Natural killer cell treated with Interleukin-12 subunit alpha and Interleukin-12 subunit beta and Interleukin-15 and Interleukin-18, amount 100 ng/mL, for 72 hours (primary cell): ENCODE data around the gene SLC24A3. TPM values are rescaled to one million over a fixed set of nuclear protein-coding genes. Genes with fewer than 3 reads are reported as not detected.

Experiments used
- ATAC-seq, 2 donors: fragments of 150-1000 bp; cut with Tn5 transposase in 1 of 2; sonication (Bioruptor Pico), chemical (Tn5 transposase) in 1 of 2; 2 replicates each; pipeline ENCODE4 v1.10.0; 2021
- DNase-seq: peaks from one replicate; pipeline ENCODE4 v3.0.0; 2022; ENCODE audit warnings: low spot score
- H3K27ac Mint-ChIP-seq, 2 donors: 1 replicate in 1 of 2; 2 replicates in 1 of 2; pipeline ENCODE4 v1.8.0; 2022; ENCODE audit warnings: mixed read lengths in 2 of 2, mild to moderate bottlenecking in 1 of 2, moderate library complexity in 1 of 2
- H3K27me3 Mint-ChIP-seq, 2 donors: 1 replicate in 1 of 2; 2 replicates in 1 of 2; pipeline ENCODE4 v1.8.0; 2022; ENCODE audit warnings: mixed read lengths in 2 of 2
- H3K36me3 Mint-ChIP-seq: one replicate; pipeline ENCODE4 v1.8.0; 2022; ENCODE audit warnings: mixed read lengths
- H3K4me1 Mint-ChIP-seq, 2 donors: 1 replicate in 1 of 2; 2 replicates in 1 of 2; pipeline ENCODE4 v1.8.0; 2022; ENCODE audit warnings: low read depth in 2 of 2, mixed read lengths in 2 of 2, mild to moderate bottlenecking in 1 of 2
- H3K4me3 Mint-ChIP-seq: one replicate; pipeline ENCODE4 v1.8.0; 2022; ENCODE audit warnings: mixed read lengths
- H3K9me3 Mint-ChIP-seq: 2 replicates; pipeline ENCODE4 v1.8.0; 2022; ENCODE audit warnings: mixed read lengths
- total RNA-seq, 2 donors: library from RNA; stranded (reverse); gene quantifications; one replicate each; pipeline ENCODE4 v1.2.3, GENCODE V29; 2022

SLC24A3 gene
- total RNA-seq, 2 donors from 2014 or later, result 1.4 TPM; not detected in 1

DNA sequence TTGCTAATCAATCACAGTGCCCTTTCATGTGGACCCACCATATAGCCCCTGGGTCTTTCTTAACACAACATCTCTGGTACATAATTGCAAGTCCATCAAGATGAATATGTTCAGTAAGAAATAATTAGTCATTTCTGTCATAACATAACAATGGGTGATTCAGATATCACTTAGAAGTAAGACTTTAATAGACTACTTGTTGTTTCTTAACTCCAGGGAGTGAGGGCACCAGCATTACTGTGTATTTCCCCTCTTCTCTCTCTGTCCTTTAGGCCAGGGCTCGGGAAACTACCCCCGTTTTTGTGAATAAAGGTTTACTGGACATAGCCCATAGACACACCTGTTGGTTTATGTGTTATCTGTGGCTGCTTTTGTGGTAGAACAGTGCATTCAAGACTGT is 123.5 kb downstream of the SLC24A3 start:
- DNase-seq (no peak), ATAC-seq (no peak)
- no peaks in the 10 kb centered on the region for H3K9me3 Mint-ChIP-seq
- no peaks in the 10 kb centered on the region for H3K36me3 Mint-ChIP-seq
- H3K4me1 Mint-ChIP-seq, result peaks cover 0 to 4% of the 10 kb centered on the region in 2 donors
- peaks cover 15 to 20% of the 10 kb centered on the region in 2 donors for H3K27me3 Mint-ChIP-seq
- no peak overlapping the region for H3K27ac Mint-ChIP-seq
- H3K4me3 Mint-ChIP-seq, result no peak overlapping the region

DNA sequence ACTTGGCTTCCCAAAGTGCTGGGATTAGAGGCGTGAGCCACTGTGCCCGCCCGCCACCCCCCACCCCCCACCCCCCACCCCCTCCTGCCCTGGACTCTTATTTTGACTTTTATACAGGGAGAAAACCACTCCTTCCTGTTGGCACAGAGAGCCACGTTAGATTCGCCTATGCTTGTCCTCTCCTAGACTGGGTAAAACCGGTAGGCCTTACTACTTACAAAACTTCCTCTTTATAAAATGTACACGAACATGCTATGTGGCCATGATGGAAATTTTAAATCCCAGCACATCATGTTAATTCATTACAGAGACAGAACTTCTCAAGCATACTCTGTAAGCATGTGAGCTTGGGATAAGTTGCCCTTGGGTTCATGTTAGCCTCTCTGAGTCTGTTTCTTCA is 124.2 kb downstream of the SLC24A3 start:
- no peak for DNase-seq
- H3K9me3 Mint-ChIP-seq, result no peaks in the 10 kb centered on the region
- peaks cover 9 to 13% of the 10 kb centered on the region in 2 donors for H3K27me3 Mint-ChIP-seq
- H3K4me3 Mint-ChIP-seq, result no peak overlapping the region
- no peak overlapping the region for H3K27ac Mint-ChIP-seq
- peaks cover 0 to 4% of the 10 kb centered on the region in 2 donors for H3K4me1 Mint-ChIP-seq
- no peak for ATAC-seq
- no peaks in the 10 kb centered on the region for H3K36me3 Mint-ChIP-seq

DNA sequence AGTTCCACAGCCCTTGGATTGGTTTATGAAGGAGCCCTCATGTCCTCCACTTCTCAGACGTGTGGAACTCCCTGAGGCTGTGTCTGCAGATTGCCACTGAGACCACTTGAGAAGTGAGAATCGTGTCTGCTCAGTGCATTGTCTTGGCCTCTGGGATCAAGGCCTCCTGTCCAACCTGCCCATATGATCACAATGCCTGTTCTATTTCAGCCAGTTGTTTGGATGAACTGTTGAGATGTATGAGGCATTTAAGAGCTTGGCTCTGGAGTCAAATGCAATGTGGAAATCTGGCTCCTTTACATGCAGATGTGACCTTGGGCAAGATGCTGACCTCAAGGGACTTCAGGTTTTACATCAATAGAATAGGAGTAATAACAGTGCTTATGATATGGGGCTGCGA is 125.9 kb downstream of the SLC24A3 start:
- Mint-ChIP-seq H3K27me3 (peaks cover 4 to 9% of the 10 kb centered on the region in 2 donors), H3K4me1 (peaks cover 0 to 4% of the 10 kb centered on the region in 2 donors), H3K27ac (no peak overlapping the region), H3K36me3 (no peaks in the 10 kb centered on the region), H3K4me3 (no peak overlapping the region), H3K9me3 (no peaks in the 10 kb centered on the region)
- DNase-seq (no peak), ATAC-seq (no peak)

DNA sequence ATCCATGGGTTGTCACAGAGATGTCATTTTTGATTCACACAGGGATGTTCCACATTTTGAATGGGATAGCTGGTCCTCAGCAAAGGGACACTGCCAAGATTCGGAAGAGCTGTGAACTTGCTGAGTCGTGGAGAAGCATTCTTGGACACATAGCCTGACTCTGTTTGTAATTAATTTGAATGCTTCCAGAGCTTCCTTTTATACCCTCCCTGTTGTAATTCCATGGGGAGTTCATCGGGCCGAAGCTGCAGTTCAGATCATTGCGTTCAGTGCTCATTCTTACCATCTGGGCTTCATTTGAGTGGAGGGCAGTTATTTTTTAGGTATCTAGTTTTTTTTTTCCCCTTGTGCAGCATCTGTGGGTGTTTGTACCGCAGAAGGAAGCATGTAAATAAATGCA is 126.5 kb downstream of the SLC24A3 start:
- no peak overlapping the region for H3K4me3 Mint-ChIP-seq
- ATAC-seq, result no peak
- no peaks in the 10 kb centered on the region for H3K36me3 Mint-ChIP-seq
- no peaks in the 10 kb centered on the region for H3K9me3 Mint-ChIP-seq
- H3K27ac Mint-ChIP-seq, result no peak overlapping the region
- no peak for DNase-seq
- peaks cover under 1 to 6% of the 10 kb centered on the region in 2 donors for H3K27me3 Mint-ChIP-seq
- H3K4me1 Mint-ChIP-seq, result peaks cover 0 to 4% of the 10 kb centered on the region in 2 donors

DNA sequence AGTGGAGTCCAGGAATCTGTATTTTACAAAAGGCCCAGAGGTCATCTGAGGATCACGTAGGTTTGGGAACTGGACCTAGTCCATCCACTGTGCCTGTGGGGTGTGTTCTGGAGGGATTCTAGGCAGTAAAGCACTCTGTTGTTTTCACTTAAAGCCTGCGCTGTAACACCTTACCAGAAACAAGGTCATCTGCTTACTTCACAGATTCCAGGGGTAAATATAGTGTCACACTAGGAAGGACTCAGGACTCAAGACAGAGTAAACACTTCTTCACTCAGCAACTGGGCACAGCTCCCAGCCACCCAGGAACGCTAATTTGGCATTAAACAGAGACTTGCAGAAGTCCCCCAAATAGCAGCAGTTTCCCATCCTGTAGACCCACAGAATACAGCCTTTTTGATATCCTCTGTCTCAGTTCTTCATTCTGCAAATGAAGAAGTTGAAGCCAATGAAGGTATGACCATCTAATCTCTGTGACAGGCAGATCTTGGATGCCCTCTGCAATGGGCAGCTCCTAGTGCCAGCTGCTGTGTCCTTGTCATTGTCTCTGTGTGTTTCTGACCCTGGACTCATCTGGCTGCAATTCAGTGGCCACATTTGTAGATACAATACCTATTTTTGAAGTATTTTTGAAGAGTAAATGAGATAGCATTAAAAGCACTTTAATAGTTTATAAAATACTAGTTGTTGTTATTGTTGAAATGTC is 129.1 kb downstream of the SLC24A3 start:
- Mint-ChIP-seq H3K27ac (no peak overlapping the region), H3K36me3 (no peaks in the 10 kb centered on the region), H3K9me3 (no peaks in the 10 kb centered on the region), H3K27me3 (peaks cover 6 to 17% of the 10 kb centered on the region in 2 donors), H3K4me3 (no peak overlapping the region), H3K4me1 (peaks cover 0 to 4% of the 10 kb centered on the region in 2 donors)
- DNase-seq (no peak), ATAC-seq (no peak)

DNA sequence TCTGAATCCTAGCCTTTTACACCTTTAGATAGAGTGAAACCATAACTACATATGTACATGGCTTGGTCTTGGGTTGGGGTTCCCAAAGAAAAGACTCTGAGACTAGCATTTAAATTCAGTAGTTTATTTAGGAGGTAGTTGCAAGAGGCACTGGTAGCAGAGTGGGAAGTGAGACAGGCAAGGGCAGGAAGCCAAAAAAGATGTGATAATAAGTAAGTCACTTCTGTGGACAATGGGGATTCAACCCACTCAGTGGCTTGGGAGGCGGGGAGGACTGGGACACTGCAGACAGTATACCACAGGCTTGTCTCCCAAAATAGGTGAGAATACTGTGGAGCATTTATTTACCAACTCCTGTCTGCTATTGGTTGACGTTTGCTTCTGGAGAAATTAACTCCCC is 131.9 kb downstream of the SLC24A3 start:
- H3K27me3 Mint-ChIP-seq, result peaks cover 4 to 17% of the 10 kb centered on the region in 2 donors
- H3K27ac Mint-ChIP-seq, result no peak overlapping the region
- no peak overlapping the region for H3K4me3 Mint-ChIP-seq
- H3K4me1 Mint-ChIP-seq, result peaks cover 0 to 12% of the 10 kb centered on the region in 2 donors
- no peaks in the 10 kb centered on the region for H3K9me3 Mint-ChIP-seq
- ATAC-seq, result no peak
- no peaks in the 10 kb centered on the region for H3K36me3 Mint-ChIP-seq
- no peak for DNase-seq

DNA sequence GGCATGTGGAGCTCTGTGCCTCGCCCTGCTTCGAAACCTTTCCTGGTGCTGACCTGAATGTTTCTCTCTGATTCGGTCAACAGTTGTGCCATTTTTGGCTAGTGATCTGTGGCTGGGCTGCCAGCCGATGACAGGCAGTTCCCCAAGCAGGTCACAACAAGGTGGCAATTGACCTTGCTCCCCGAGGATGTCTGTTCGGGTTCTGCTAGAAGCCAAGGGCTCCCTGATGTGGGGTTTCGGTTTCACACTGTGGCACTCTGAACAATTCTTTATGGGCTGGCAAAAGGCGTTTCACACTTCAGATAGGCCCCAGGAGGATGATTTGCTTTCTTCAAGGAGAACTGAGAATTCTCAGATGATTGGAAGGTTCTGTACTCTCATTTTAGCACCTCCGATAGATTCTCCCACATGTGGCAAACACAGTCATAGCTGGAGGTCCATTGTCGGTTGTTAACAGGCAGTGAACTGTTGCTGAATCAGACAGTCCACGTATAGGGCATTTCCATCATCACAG is 135.6 kb downstream of the SLC24A3 start:
- DNase-seq (no peak), ATAC-seq (peak; percentile 65 to 87)
- Mint-ChIP-seq H3K36me3 (no peaks in the 10 kb centered on the region), H3K4me1 (peaks cover 0 to 12% of the 10 kb centered on the region in 2 donors), H3K27me3 (peaks cover 0 to 17% of the 10 kb centered on the region in 2 donors), H3K27ac (peak overlapping the region in 1 of 2 donors; percentile 36), H3K4me3 (peak overlapping the region; percentile 28), H3K9me3 (no peaks in the 10 kb centered on the region)

DNA sequence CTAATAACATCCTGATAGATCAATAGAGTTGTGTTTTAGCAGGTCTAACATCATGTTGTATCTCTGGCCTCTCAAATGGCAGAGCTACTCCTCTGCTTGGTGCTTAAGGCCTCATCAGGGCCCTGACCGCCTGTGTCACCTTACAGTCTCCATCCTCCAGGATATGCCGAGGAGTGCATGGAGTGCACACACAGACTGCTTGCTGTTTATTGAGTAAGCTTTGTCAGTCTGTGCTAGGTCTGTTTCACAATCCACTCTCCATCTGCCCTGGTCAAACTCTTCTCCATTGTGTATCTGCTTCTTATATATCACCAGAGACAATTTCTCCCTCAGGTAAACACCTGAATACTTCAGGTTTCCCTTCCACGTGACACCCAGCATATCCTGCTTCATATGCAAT is 136.1 kb downstream of the SLC24A3 start:
- ATAC-seq (peak in 1 of 2 donors; percentile 56), DNase-seq (no peak)
- Mint-ChIP-seq H3K4me1 (peaks cover 0 to 12% of the 10 kb centered on the region in 2 donors), H3K27me3 (peaks cover 0 to 17% of the 10 kb centered on the region in 2 donors), H3K9me3 (no peaks in the 10 kb centered on the region), H3K4me3 (peak overlapping the region; percentile 28), H3K36me3 (no peaks in the 10 kb centered on the region), H3K27ac (peak overlapping the region in 1 of 2 donors; percentile 36)

DNA sequence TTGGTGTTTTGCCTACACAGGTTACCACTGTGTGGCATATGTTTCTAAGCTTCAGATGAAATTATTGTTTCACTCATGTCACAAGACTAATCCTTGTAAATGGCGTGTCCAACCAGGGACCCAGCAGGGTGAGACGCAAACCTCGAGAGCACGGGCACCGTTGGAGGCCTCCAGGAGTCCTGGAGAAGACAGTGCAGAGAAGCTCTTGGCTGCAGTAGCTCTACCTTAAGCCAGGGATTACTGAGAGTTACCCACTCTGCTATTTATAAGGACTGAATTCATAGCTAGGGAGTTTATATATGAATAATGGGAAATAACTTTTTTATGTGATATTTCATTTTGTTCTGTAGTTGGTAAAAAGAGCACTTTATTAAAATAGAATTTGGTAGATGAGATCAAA is 137.4 kb downstream of the SLC24A3 start:
- ATAC-seq, result no peak
- Mint-ChIP-seq H3K27ac (no peak overlapping the region), H3K4me1 (peaks cover 0 to 12% of the 10 kb centered on the region in 2 donors)

DNA sequence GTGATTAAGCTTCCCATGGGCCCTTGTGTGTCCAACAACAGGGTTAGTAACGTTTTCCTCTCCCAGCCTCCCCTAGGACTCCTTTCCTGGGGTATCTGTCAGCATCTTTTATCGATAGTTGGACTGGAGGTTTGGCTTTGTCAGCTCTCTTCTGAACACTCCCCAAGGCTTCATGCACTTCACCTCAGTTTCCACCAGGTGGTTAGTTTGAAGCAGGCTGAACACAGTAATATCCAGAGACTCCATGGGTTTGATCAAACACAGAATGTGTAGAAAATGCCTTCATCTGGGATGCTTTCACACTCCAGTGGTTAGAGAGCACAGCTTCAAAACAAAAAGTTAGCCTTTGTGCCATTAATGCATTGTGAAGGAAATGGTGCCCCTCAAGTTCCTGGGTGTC is 139.1 kb downstream of the SLC24A3 start:
- DNase-seq (no peak), ATAC-seq (no peak)
- H3K27me3 Mint-ChIP-seq, result no peaks in the 10 kb centered on the region
- peak overlapping the region in 1 of 2 donors; percentile 48 for H3K27ac Mint-ChIP-seq
- H3K4me1 Mint-ChIP-seq, result peaks cover 0 to 12% of the 10 kb centered on the region in 2 donors
- H3K4me3 Mint-ChIP-seq, result no peak overlapping the region
- H3K36me3 Mint-ChIP-seq, result no peaks in the 10 kb centered on the region
- no peaks in the 10 kb centered on the region for H3K9me3 Mint-ChIP-seq

More for the DNA sequence above, 137.4 kb downstream of the SLC24A3 start:
- no peaks in the 10 kb centered on the region for H3K36me3 Mint-ChIP-seq
- no peaks in the 10 kb centered on the region for H3K9me3 Mint-ChIP-seq
- no peak overlapping the region for H3K4me3 Mint-ChIP-seq
- DNase-seq, result no peak
- H3K27me3 Mint-ChIP-seq, result peaks cover 0 to 8% of the 10 kb centered on the region in 2 donors

DNA sequence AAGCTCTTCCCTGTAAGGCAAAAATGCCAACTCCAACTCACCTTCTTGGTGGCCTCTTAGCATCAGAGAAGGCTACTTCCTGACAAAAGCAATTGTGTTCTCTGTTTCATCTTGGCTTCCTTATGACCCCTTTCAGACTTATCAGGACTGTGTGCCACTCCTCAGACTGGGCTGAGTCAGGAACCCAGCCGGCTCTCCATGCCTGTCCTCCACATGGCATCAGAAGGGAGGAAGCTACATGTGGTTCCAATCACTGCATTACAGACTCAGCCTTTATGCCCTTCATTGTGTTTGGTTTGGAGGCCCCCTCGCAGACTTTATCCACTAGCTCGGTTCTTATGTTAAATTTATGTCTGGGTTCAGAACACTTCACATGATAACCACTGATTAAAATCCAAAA is 142.5 kb downstream of the SLC24A3 start:
- Mint-ChIP-seq H3K9me3 (no peaks in the 10 kb centered on the region), H3K4me3 (no peak overlapping the region), H3K36me3 (no peaks in the 10 kb centered on the region), H3K4me1 (no peaks in the 10 kb centered on the region), H3K27ac (no peak overlapping the region), H3K27me3 (peaks cover 0 to 3% of the 10 kb centered on the region in 2 donors)
- DNase-seq, result no peak
- ATAC-seq, result no peak

DNA sequence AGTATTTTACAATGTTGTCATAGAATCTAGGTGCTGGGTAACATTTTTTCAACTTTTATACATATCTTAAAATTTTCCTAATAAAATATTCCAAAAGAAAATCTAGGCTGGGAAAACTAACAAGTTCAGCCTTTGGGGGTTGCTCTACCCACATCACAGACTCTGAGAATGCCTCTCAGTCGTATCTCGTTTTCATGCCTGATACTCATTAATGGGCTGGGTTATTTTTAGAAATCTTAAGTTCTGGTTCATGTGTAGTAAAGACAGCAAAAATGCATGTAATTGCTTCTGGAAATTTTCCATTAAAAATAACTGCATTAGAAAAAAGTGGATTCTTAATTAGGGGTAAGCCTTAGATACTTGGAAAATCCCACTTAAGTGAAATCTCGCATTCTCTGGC is 149.3 kb downstream of the SLC24A3 start:
- ATAC-seq (no peak), DNase-seq (no peak)
- Mint-ChIP-seq H3K4me1 (no peaks in the 10 kb centered on the region), H3K27ac (no peak overlapping the region), H3K36me3 (no peaks in the 10 kb centered on the region), H3K9me3 (no peaks in the 10 kb centered on the region), H3K4me3 (no peak overlapping the region), H3K27me3 (peaks cover 0 to 6% of the 10 kb centered on the region in 2 donors)

DNA sequence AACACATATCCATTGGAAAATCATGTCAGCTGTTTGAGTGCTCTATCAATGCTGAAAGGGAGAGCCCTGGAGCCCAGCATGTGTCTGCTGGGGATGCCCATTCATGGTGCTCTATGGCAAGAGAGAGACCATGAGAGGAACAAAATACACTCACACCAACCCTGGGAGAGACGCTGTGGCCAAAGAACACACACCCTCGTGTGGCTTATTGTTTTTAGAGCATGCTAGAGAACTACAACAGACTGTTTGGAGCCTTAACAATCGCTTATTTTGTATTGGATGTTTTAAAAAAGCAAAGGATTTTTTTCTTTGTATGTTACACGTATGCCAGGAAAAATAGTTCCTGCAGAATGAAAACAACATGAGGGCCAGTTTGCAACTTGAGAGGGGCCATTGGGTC is 151.0 kb downstream of the SLC24A3 start:
- Mint-ChIP-seq H3K36me3 (no peaks in the 10 kb centered on the region), H3K4me3 (no peak overlapping the region), H3K9me3 (no peaks in the 10 kb centered on the region), H3K4me1 (no peaks in the 10 kb centered on the region), H3K27me3 (peaks cover 0 to 2% of the 10 kb centered on the region in 2 donors), H3K27ac (no peak overlapping the region)
- DNase-seq (no peak), ATAC-seq (no peak)

DNA sequence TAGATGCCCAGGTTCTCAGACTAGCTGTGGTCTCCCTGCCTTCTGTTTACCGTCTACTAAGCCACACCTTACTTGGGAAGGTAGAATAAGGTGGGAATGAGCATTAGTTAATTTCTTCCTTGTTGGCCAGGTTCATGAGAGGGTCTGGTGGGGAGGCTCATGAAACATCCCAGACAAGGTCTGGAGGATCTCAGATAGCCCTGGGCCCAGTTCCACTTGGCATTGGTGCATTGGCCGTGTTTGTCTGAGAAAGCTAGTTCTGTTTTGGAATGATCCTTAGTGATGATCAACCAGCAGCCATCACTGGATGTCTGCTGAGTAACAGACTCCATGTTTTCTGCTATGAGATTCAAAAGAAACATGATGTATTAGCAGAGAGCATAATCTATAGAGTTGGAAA is 155.1 kb downstream of the SLC24A3 start:
- no peak overlapping the region for H3K4me3 Mint-ChIP-seq
- DNase-seq (no peak), ATAC-seq (no peak)
- no peaks in the 10 kb centered on the region for H3K36me3 Mint-ChIP-seq
- H3K9me3 Mint-ChIP-seq, result no peaks in the 10 kb centered on the region
- no peaks in the 10 kb centered on the region for H3K4me1 Mint-ChIP-seq
- peaks cover 2 to 6% of the 10 kb centered on the region in 2 donors for H3K27me3 Mint-ChIP-seq
- no peak overlapping the region for H3K27ac Mint-ChIP-seq
